Neural progenitor cell (in vitro differentiated cells): ENCODE results near the gene KRTAP10-2.

ENCODE experiments used
- EZH2 ChIP-seq: fragments of 200-600 bp; sonication (generic); IDR thresholded peaks from 2 replicates; pipeline ENCODE4 v1.6.1; 2017; ENCODE audit warnings: antibody characterized with exemption, mild to moderate bottlenecking, moderate library complexity
- EZH2phosphoT487 ChIP-seq: fragments of 200-600 bp; sonication (generic); IDR thresholded peaks from 2 replicates; pipeline ENCODE4 v1.6.1; 2017; ENCODE audit warnings: antibody characterized with exemption
- TF ChIP-seq, protein P1 (sequence below): fragments of 200-600 bp; sonication (generic); IDR thresholded peaks from 2 replicates; pipeline ENCODE4 v1.5.1; 2017; ENCODE audit warnings: antibody characterized with exemption, mild to moderate bottlenecking

DNA sequence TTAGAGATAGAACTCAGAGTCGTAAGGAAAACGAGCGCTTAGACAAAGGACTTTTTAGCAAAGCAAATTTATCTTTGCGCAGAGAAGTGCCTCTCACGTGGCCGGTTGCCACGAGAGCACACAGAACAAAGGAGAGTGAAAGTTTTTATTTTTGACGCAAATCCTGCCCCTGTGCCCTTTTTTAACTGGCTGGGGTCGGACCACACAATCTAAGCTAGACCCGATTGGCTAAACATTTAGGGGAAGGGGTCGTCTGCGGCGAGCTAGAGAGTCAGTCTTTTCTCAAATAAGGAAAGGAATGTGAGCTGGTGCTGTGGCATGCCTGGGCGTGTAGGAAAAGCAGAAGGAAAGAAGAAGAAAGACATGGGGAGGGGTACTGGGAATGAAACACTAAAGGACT, 2.4 kb downstream of the KRTAP10-2 start:
- TF ChIP-seq, protein P1, sequence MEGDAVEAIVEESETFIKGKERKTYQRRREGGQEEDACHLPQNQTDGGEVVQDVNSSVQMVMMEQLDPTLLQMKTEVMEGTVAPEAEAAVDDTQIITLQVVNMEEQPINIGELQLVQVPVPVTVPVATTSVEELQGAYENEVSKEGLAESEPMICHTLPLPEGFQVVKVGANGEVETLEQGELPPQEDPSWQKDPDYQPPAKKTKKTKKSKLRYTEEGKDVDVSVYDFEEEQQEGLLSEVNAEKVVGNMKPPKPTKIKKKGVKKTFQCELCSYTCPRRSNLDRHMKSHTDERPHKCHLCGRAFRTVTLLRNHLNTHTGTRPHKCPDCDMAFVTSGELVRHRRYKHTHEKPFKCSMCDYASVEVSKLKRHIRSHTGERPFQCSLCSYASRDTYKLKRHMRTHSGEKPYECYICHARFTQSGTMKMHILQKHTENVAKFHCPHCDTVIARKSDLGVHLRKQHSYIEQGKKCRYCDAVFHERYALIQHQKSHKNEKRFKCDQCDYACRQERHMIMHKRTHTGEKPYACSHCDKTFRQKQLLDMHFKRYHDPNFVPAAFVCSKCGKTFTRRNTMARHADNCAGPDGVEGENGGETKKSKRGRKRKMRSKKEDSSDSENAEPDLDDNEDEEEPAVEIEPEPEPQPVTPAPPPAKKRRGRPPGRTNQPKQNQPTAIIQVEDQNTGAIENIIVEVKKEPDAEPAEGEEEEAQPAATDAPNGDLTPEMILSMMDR, result no peak
- no peak for TF ChIP-seq EZH2phosphoT487
- TF ChIP-seq EZH2, result no peak
